Fibroblast of the aortic adventitia (primary cell): ENCODE measurements around the gene SEC24D. TPM values are rescaled to one million over a fixed set of nuclear protein-coding genes. Genes with fewer than 3 reads are reported as not detected.

ENCODE experiments used
- DNase-seq: peaks from one replicate; pipeline ENCODE4 v3.0.0-alpha.2; 2010; ENCODE audit warnings: low read depth
- H3K4me3 ChIP-seq: 2 replicates; pipeline ENCODE4 v1.5.1; 2011; ENCODE audit warnings: low read depth, mild to moderate bottlenecking, control low read depth, low read length, moderate library complexity
- total RNA-seq: library from RNA; depleted of rRNA; stranded (reverse); fragments of >200 nt; gene quantifications from 2 replicates; pipeline ENCODE4 v1.2.3, GENCODE V29; 2012; ENCODE audit warnings: low replicate concordance
- TF ChIP-seq, protein P1 (sequence below): IDR thresholded peaks from 2 replicates; pipeline ENCODE4 v1.5.1; 2011; ENCODE audit warnings: mild to moderate bottlenecking, low read length, control low read depth, inconsistent platforms; ENCODE audit not compliant: insufficient read depth

Gene SEC24D
- total RNA-seq, 1 donor: 149 TPM

DNA sequence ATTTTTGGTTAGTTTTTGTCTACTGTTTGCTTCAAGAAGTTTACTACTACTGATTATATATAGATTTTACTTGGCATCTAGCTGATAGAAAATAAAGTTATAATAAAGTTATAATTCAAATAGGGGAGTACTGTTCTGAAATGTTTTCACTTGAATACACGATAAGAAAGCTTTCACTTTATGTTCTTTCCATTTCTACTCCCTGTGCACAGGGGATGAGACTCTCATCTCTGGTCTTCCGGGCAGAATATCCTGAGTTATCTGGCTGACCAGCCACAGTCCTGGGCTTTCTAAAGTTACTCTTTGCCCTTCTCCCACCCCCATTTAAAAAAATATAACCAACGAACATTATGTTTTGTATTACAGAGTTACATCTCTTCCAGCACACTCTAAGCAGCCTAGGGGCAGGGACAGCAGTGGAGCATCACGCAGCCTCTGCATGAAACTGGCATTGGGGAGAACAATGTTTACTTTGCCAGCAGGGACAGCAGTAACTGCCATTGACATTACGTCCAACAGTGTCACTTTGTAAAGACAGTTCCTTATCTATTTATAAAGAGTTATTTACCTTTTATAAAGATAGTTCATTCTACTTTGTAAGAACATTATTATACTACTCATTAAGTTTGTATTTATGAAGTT lies 86.5 kb downstream of the SEC24D start:
- DNase-seq: no peak
- no peak overlapping the region for H3K4me3 ChIP-seq
- TF ChIP-seq, protein P1, sequence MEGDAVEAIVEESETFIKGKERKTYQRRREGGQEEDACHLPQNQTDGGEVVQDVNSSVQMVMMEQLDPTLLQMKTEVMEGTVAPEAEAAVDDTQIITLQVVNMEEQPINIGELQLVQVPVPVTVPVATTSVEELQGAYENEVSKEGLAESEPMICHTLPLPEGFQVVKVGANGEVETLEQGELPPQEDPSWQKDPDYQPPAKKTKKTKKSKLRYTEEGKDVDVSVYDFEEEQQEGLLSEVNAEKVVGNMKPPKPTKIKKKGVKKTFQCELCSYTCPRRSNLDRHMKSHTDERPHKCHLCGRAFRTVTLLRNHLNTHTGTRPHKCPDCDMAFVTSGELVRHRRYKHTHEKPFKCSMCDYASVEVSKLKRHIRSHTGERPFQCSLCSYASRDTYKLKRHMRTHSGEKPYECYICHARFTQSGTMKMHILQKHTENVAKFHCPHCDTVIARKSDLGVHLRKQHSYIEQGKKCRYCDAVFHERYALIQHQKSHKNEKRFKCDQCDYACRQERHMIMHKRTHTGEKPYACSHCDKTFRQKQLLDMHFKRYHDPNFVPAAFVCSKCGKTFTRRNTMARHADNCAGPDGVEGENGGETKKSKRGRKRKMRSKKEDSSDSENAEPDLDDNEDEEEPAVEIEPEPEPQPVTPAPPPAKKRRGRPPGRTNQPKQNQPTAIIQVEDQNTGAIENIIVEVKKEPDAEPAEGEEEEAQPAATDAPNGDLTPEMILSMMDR: no peak

DNA sequence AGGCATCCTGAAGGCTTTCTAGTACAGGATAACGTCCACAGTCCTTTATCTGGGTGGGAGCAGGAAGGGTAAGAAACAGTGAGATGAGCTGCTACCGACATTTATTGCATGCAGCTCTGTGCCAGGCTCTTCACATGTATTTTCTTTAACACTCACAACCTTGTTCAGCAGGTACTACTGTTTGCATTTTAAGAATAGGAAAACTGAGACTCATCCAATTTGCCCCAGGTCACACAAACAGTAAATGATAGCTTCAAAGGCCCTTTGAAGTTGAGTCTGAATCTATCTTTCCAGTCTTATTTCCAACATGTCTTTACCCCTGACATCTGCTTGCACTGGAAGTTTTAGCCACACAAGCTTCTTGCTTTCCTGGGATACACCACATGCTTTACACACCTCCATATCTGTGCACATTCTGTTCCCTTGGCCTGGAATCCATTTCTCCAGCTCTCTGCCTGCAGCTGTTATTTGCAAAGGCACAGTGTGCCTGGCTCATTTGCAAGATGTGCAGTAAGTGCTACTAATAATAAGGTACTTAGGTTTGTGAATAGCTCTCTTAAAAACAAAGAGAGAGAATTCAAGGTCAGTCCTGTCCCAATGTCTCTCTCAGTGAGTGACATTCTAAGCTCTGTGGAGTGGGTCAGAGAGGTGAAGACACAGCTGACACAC lies 89.5 kb downstream of the SEC24D start:
- TF ChIP-seq, protein P1: no peak
- DNase-seq: no peak
- no peak overlapping the region for H3K4me3 ChIP-seq

DNA sequence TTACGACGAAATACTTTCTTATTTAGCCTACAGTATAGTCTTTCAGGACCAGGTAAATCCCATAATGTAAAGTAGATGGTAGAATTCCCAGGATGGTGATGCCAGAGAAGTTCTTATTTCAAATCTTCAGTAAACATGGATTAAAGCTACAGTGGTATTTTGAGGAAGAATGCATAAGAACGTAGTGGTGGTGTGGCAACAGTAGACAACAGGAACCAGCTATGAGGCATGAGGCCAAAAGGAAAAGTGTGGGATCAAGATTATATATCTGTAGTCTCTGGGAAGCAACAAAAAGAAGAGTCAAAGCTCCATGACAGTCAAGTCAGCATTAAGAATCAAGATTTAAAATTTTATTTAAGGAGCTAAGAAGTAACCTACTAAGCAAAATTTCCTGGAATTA lies 90.6 kb downstream of the SEC24D start:
- H3K4me3 ChIP-seq: no peak overlapping the region
- TF ChIP-seq, protein P1: no peak
- DNase-seq: peak; percentile 43

DNA sequence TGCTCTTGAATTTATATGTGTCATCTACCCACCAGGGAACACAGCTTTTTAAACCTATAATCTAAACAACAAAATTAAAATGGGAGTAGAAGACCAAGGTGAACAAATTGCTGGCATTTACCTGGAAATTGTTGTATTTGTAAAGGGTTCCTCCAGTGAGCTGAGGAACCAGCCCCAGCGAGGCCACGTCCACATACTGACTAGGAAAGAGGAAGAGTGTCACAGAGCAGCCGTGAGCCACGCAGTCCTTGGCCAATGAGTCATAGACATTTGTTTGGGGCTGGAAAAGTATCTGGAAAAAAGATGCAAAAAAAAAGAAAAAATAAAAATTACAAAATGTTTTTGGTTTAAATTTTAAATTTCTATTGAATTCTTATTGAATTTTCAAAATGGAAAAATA lies 92.1 kb downstream of the SEC24D start:
- H3K4me3 ChIP-seq: no peak overlapping the region
- DNase-seq: no peak
- TF ChIP-seq, protein P1: no peak

DNA sequence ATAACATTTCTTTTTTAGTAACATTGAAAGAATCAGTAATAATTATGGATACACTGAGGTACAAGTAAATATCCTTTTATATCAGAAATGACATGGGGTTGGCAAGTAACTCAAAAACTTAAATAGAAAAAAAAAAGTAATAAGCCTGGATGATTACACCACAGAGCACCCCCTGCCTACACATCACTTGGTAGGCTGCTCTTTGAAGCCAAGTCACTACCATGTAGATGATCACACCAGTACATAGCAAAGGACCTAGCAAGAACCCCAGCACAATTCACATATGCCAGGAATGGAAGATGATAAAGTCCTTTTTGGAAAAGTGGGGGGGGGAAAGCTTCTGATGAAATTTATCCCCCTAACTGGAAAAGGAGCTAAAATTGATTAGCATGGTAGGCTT lies 93.9 kb downstream of the SEC24D start:
- no peak for DNase-seq
- H3K4me3 ChIP-seq: no peak overlapping the region
- TF ChIP-seq, protein P1: no peak

DNA sequence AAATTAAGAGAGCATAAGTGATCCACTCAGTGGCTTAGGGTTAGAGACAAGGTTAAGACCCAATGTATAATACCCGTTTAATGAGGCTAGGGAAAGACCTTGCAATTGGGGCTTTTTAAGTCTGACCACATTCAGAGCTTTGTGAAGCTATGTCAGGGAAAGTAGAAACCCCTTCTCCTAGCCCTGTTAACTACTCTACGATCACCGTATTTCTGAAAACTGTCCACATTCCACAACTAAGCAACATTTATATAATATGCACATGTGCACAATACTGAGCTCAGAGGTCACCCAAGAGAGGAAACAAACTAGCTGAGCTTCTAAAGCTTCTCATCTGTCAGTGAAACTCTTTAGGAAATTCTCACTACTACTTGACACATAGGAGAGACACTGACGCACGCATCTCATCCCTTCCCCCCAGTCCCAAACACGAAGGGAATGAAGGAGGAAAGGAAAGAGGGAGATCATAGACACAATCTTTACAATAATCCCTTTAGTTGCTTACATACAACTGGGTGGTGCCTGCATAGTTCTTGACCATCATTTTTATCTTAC lies 94.5 kb downstream of the SEC24D start:
- H3K4me3 ChIP-seq: no peak overlapping the region
- TF ChIP-seq, protein P1: no peak
- DNase-seq: peak; percentile 33
